HG02885 (cell line): Measurements from ENCODE around the gene IQCC.
A peak's percentile ranks its signal among the peaks of the same experiment; 100 is the strongest.

ENCODE experiments used
- ATAC-seq: cut with Tn5 transposase; IDR thresholded peaks from one replicate; pipeline ENCODE4 v1.9.1; 2021; ENCODE audit warnings: mild to moderate bottlenecking; ENCODE audit not compliant: unreplicated experiment, poor library complexity

IQCC gene

DNA sequence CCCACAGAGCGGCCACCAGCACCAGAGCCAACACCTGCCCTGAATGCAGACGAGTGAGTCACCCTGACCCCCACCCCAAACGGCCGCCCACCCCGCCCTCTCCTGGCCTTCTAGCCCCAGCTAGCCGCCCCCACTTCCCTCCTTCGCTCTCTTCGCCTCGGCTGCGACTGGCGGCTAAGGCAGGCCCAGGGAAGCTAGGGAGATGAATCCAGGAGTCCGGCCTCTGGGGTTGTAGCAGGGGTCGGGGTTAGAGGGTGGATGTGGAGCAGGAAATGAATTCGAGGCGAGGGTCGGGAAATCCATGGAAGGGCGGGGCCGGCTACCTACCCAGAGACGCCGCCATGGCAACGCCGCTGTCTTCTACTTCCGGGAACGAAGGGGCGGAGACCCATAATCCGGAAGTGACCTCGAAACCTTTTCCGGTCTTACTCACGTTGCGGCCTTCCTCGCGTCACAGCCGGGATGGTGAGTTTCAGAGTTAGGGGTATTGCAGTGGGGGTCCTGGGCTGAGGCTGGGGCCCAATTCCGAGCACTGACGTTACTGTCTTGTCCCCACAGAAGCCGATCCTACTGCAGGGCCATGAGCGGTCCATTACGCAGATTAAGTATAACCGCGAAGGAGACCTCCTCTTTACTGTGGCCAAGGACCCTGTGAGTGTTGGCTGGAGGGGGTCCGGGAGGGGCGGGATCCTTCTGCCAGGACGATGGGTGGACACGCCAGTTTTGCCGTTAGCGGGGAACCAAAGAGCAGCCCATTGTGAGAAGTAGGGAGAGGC is 16.7 kb downstream of the IQCC start, which contains the start of the genes EIF3I and TMEM234:
EIF3I (plus strand) TSS at position 428 of the 776 bp plus-strand sequence; CDS start at position 463, 35 bp downstream.
TMEM234 (minus strand) TSS at position 374 of the 776 bp plus-strand sequence; CDS start at position 343, 31 bp downstream.
- ATAC-seq: peak; percentile 92

DNA sequence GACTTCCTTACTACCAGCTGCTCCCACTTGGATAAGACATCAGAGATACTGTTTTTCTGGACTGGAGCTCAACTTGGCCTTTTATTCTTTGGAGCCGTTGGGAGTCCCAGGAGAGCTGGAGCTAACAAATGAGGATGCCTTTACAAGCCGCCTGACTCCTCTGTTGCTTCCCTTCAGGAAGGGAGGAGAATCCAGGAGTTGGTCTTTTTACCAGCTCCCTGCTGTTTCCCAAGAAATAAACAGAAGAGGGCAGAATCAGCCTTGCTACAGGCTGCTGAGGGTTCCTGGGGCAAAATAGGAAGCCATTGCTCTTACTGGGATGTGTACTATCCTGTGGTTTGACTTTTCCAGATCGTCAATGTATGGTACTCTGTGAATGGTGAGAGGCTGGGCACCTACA is 18.2 kb downstream of the IQCC start:
- ATAC-seq: no peak

GRCh38 chr1:32224285-32224684 is 18.8 kb downstream of the IQCC start:
- no peak for ATAC-seq

DNA sequence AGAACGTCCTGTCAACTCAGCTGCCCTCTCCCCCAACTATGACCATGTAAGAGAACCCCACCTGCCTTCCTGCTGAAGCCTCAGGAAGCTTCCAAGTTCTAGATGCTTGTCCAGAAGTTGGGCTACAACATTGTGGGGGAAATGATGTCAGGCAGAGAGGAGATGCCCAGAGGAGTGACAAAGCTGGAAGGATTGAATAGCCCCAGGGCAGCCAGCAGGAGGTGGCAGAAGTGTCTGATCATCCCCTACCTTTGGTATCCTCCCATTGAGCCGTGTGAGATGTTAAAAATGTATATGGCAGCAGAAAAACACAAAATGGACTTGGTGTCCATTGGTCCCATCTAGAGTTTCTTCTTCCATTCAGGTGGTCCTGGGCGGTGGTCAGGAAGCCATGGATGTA is 23.3 kb downstream of the IQCC start:
- ATAC-seq: no peak

DNA sequence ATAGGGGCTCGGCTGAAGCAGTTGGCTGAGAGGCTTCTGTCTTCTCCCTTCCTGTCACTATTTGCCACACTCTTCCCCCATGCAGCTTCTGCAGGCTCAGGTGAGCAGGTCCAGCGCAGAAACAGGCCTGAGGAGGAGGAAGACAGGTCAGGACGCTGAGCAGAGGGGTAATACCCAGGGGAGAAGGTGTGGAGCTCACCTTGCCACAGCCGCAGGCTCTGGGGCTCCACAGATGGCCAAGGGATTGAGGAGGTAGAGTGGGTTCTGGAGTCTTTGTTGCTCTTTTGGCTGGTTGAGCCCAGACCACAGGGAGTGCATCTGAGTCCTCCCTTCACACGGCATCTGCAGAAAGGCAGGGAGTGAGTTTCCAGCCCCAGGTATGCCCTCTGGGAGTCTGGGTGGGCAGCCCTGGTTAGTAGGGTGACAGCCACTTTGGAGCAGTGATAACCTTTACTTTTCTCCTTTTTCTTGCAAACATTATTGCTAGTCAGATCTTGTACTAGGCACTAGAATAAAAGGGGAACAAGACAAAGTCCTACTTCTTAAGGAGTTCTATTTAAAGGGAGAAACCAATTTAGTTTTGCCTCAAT is 26.5 kb downstream of the IQCC start:
- ATAC-seq: no peak

GRCh38 chr1:32232558-32233304 is 27.3 kb downstream of the IQCC start:
- ATAC-seq: no peak

DNA sequence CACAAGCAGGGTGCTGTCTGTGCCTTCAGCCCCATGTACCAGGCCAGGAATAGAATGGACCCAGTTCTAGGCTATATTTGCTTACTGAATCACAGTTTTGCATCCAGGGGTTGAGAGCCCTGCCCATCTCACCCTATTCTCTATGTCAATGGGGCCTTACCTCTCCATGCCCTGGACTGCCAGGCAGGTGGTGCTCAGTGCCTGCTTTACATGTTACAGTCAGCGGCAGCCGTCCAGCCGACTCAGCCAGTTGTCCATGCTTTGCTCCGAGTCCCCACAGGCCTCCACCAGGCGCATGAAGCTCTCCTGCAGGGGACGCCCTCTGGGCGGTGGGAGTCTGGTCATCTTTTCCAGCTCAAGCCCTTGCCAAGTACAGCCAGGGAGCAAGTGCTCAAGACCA is 29.3 kb downstream of the IQCC start:
- no peak for ATAC-seq

- no peak for ATAC-seq
Measured at GRCh38 chr1:32239337-32239736, 33.9 kb downstream of the IQCC start.

GRCh38 chr1:32239790-32240139 is 34.3 kb downstream of the IQCC start:
- ATAC-seq: no peak

DNA sequence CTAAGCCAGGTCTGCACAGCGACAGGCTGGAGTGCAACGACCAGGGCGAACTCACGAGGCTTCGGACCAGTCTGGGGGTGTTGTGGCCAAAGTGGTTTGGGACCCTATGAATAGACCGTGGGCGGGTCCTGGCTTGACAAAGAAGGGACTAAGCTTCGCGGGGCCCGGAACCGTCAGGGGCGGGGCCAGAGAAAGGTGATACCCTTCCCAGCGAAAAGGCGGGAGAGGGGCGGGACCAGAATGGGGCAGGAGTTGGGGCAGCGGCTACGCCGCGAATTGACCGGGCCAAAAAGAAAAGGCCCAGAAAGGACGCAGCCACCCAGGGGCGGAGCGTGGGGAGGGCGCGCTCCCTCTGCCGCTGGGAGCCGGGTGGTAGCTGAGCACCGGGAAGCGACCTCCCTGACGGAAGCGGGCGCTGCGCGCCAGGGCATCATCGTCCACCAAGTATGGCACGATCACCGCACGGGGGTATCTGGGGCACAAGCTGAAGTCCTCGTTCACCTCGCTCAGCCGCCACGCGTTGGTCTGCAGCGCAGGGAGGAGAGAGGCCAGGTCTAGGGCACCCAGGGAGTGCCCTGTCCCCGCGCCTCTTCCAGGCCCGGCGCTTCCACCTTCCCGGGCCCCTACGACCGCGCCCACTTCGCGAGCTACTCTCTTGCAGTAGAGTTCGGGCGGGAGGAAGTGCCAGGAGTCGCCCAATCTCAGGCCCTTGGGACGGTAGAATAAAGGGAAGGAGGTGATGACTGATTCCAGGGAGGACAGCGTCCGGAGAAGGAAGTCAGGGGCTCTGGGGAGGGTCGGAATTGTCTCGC is 34.9 kb downstream of the IQCC start:
- no peak for ATAC-seq

DNA sequence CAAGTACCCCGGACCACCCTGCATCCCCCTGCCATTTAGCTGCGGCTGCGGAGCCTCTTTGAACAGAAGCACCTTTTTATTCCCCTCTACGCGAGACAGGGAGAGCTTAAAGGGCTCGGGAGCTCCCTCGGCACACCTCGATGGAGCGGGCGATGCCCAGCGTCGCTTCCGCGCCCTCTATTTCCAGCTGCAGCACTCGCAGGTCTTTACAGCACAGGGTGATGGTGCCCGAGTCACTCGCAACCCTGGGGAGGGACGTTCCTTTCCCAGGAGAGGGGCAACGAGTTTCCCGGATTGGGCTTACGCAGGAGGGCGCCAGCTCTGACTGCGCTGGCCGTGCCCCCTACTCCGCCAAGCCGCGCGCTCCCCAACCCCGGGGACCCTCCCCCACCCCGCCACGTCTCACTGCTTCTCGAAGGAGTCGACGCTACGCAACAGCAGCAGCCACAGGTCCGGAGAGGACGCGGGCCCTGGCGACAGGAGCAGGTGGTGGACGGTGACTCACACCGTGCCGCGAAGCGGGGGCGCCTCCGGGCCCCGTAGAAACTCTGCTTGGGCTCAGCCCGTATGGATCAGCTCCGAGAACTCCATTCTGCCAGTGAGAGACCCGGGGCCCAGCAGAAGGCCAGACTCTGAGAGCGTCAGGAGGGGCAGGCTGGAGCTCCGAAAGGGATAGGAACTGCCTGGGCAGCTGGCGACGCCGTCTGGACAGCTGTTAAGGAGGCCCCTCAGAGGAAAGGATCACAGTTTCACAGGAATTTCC is 35.7 kb downstream of the IQCC start:
- ATAC-seq: no peak

- ATAC-seq: no peak
Measured at GRCh38 chr1:32242341-32242851, 36.9 kb downstream of the IQCC start.

- no peak for ATAC-seq
Measured at GRCh38 chr1:32246888-32247273, 41.4 kb downstream of the IQCC start, which contains the start of gene FAM167B. Gene FAM167B, plus strand, starts transcription at chr1:32247222. Its CDS starts 200 bp downstream, at chr1:32247422.

- ATAC-seq: no peak
Measured at GRCh38 chr1:32247452-32247851, 42.0 kb downstream of the IQCC start.

GRCh38 chr1:32247983-32248889 is 42.8 kb downstream of the IQCC start:
- ATAC-seq: peak; percentile 41

- ATAC-seq: peak; percentile 62
Measured at GRCh38 chr1:32249831-32250525, 44.5 kb downstream of the IQCC start.

DNA sequence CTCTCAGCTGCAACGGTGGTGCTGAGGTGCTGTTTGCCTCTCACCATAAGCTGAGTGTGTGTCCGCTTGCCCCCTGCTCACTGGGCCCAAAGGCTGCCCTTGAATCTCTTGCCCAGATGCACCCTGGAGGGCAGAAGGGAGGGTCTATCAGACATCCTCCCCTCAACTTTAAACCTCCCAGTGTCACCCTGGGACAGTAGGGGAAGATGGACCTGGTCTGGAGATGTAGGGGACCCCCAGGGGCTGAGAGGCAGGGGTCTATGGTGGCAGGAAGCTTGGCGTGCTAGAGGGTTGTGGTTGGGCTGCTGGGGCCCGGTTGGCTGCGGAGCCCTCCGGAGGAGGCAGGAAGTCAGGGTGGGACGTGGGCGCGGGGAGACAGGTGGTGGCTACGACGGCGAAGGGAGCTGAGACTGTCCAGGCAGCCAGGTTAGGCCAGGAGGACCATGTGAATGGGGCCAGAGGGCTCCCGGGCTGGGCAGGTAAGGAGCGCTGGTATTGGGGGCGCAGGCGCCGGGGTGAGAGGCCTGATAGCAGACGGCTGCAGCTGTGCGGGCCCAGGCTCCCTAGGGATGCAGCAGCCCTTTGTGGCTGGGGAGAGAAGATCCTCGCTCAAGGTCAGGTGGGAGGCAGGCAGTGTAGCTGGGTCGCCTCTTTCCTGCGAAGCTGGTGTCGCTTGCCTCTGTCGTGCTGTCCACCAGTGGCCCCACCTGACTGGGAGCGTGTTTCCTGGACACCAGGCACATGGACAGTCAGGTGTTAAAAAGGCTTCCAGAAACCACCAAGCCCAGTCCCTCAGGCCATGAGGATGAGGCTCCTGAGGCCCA is 45.6 kb downstream of the IQCC start, which contains the start of gene LCK:
LCK (plus strand) TSS at position 373 of the 824 bp plus-strand sequence. CDS start 23,065 bp downstream, outside the sequence.
- ATAC-seq: no peak
